NCI-H2227 (cell line): ENCODE measurements around the gene CSK.
A peak's percentile ranks its signal among the peaks of the same experiment; 100 is the strongest.

Experiments used
- DNase-seq: peaks from one replicate; lab custom pipeline; 2025; ENCODE audit not compliant: unreplicated experiment; lab: John Stamatoyannopoulos, UW

The CSK gene

DNA sequence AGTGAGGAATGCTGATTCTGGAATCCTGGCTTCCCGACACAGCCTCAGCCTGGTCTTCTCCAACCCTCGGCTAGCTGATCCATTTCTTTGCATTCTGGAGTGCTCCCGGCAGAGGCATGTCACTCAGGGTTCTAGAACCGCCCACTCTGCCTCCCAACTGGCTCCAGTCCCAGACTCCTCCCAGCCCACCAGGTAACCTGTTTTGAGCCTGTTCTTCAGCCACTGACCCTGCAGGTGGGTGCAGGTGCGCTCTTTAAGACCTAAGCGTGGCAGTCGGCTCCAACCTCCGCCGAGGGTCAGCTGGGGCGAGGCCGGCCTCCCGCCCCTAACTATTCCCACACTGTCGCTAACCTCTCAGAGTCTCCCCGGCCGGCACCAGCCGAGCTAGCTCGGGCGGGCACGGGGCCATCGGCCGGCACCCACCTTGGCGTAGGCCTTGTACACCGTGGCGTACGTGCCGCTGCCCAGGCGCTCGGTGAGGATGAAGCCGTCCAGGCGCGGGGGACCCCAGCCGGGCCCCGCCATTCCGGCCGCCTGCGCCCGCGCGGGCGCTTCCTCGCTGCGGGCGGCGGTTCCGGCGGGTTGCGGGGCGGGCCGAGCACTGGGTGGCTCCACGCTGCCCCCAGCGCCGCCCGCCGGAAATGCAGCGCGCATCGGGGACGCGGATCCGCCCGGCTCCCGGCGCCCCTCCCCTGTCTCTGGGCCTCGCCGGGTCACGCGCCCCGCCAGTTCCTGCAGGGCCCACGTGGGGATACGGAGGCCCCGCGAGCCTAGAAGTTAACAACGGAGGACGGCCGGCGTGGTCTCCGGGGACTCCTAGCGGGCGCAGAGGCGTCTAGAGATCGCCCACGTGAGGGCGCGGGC is 60.9 kb downstream of the CSK start, which contains the start of gene ULK3:
TSS of gene ULK3 (minus strand) at position 576 of the 864 bp plus-strand sequence. CDS start at position 525, 51 bp downstream.
- peak; percentile 91 for DNase-seq

DNA sequence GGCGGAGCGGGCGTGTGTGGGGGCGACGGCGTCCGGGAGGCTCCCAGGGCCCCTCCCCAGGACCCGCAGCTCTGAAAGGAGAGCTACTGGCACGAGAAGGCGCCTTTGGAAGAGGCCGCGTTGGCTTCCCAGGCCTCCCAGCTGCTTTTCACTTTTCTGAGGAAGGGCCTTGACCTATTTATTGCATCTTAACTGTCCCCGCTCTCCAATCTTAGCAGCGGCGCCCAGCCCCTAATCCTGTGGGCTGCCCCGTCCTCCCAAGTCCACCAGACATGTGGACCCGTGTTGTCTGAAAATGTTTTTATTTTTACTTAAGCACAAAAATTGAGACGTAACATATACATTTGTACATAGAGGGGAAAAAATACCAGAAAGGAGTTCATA is 61.6 kb downstream of the CSK start:
- DNase-seq = no peak

GRCh38 chr15:74843891-74844299 is 62.0 kb downstream of the CSK start:
- no peak for DNase-seq

- DNase-seq = no peak
Observed at GRCh38 chr15:74844319-74845207, 62.7 kb downstream of the CSK start.

GRCh38 chr15:74845208-74845568 is 63.3 kb downstream of the CSK start:
- DNase-seq = no peak

- DNase-seq = no peak
Observed at GRCh38 chr15:74845581-74845980, 63.7 kb downstream of the CSK start.

DNA sequence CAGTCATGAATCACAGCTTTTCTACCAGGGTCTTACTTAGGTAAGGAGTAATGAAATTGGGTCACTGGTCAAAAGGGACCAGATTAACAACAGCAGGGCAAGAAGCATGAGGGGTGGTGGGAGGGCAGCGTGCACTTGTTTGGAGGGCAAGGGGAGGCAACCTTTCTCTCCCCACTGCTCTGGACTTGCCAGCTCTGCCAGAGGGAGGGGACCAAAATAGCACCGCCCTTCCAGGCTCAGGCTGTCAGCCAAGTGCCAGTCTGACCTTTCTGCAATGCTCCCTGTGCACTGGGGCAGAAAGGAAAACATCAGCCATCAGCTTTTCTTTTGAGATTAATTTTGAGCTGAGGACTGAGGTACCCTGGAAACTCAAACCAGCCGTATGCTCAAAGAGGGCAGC is 65.6 kb downstream of the CSK start:
- DNase-seq = no peak

- DNase-seq = no peak
Observed at GRCh38 chr15:74850393-74850792, 68.5 kb downstream of the CSK start.

DNA sequence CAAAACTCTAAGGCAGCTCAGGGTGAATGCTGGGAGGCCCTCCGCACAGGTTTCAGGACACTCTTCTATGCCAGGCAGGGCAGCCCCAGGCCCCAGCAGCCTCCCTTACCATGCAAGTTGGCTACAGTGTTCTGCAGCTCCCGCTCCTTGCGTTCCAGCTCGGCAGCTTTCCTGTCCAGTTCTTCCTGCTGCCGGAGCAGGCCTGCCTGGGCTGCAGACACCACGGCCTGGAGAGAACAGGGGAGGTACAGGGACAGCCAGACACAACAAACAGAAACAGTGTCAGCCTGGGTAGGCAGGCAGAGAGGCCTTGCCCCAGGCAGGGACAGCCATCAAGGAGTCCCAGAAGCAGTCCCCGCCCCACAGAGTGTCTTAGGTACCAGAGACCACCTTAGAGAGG is 70.1 kb downstream of the CSK start:
- DNase-seq = no peak
